GM21390 (cell line): ENCODE data around the gene SOX18.

ENCODE experiments used
- ATAC-seq: cut with Tn5 transposase; IDR thresholded peaks from one replicate; pipeline ENCODE4 v1.9.1; 2021; ENCODE audit not compliant: unreplicated experiment

Gene SOX18

DNA sequence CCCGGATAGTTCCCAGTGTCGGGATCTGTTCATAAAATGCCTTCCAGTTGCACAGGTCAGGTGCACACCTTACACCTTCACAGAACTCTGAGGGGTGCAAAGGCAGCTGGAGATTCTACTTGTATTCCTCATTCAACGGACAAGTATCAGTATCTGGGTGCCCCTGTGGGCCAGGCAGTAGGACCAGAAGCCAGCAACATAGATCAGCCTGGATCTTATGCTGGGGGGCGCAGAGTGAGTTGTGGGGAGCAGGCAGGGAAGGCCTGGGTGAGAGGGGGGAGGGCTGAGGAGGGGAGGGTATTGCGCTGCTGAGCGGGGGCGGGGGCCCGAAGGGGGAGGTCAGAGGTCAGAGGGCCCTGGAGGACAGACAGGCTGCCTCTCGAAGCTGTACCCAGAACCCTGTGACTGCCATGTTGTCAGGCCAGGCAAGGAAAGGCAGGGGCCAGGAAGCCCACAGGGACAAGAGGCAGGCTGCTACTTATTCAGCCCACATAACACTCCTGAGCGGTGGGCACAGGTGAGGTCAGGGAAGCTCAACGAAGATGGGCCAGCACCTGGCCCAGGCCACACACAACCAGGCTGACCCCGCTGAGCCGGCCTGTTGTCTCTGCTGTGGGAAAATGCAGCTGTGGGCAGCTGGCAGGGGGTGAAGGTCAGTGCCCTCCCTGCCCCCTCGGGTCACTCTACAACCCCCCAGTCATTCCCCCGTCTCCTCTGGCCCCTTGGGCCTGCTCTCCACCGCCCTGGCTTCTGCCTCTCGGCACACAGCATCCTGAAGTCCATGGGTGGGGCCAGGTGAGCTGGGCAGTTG, 31.6 kb upstream of the SOX18 start:
- ATAC-seq = no peak

DNA sequence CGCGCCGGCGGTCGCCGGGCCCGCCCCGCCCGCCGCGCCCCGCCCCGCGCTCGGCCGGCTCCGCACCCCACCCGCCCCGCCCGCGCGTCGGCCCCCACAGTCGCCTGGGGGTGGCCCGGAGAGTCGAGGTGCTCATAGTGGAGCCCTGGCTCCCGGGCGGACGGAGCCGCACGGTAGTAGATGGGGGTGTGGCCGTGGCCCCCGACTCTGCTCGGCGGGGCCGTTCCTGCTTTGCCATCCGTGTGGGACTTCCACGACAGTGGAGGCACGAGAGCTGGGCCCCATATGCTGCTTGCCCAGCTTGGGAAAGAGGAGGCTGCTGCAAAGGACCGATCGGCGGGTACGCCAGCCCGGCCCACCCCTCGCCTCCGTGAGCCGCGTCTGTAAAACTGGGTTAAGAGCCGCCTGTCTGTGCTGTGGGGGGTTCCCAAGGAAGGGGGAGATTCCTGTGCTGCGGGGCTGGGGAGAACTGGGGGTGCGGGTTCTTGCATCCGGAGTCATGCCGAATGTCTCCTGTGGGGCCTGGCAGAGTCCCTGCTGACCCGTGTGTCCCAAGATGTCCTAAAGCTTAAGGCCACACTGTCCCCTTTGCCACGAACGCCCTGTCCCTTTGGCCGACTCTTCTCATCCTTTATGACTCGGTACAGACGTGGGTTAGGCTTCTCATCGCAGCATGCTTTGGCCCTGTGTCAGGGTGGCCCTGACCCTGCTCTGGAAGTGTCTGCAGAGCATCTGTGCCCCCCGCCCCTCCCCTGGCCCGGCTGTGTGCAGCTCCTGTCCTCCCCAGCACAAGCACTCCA, 30.8 kb upstream of the SOX18 start, which contains the start of gene OPRL1:
Gene OPRL1 (plus strand): TSS at position 70 of the 800 bp plus-strand sequence. CDS start 12,639 bp downstream, outside the sequence.
- no peak for ATAC-seq

DNA sequence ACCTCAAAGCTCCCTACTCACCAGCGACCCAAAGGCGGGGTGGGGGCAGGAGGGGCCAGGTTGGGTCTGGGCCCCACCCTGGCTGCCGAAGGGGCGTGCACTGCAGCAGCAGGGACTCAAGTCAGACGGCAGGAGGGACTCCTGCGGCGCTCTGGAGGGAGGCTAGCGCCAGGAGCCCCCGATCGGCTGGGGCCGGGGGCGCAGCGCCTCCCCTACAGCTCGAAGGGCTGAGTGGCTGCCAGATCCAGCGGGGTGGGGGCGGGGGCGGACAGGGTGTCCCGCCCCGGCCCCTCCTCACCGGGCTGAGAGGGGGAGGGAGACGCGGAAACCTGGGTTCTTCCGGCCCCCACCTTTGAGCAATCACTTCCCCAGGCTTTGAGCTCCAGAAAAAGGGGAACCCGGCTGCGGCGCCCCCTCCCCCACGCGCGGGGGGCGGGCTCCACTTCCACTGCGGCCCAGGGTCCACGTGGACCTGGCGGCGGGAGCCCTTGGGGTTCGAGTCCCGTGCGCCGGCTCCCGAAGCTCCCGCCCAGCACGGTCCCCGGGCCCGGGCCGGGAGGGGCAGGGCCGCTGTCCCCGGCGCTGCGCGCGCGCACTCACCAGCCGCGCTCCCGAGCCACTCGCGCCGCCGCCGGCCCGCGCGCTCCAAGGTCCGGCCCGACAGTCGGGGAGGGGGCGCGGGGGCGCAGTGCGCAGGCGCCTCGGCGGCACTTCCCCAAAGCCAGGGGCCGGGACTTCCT, 30.0 kb upstream of the SOX18 start, which contains the start of gene RGS19:
Gene RGS19 (minus strand): TSS at position 246 of the 740 bp plus-strand sequence. CDS start 2,632 bp downstream, outside the sequence.
- ATAC-seq = no peak

DNA sequence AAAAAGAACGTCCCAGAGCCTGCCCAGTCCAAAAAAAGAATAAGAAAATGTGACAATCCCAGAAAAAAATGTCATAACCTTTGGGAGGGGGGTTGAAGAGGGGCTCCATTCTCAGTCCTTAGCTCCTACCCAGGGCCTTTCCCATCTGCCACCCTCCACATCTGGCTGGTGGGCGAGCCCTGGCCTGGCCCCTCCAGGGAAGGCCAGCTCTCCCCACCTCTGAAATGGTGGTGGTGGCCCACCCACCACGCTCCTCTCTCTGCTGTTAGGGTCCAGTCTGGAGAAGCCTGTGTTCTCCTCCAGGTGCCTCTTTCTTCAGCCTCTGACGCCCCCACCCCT, 29.5 kb upstream of the SOX18 start:
- ATAC-seq = no peak

DNA sequence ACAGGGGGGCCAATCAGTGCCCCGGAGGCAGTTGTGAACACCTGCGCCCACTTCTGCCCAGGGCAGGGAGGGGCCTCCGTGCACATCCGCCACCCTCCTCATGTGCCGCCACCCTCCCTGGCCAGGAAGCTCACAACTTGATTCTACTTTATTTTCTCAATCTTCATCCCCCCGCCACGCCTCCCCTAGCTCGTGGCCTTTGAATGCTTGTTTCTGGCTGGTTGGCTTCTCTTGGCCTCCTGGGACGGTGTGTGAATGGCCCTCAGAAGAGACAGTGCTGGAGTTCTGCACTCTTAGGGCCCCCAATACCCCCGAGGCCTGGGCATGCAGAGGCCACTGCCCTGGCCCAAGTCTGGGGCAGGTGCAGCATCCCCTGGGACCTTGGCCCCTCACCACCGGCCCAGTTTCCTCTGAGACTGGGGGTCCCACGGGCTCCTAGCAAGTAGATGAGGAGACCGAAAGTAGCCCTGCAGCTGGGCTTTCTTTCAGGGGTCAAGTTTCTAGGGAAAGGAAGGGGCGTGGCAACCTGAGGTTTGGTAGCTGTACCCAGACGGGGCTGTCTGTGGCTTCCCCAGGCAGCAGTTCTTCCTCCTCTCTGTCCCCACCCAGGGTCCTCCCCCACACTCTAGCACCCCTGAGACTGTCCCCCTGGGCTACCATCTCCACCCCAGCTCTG, 28.6 kb upstream of the SOX18 start:
- no peak for ATAC-seq

DNA sequence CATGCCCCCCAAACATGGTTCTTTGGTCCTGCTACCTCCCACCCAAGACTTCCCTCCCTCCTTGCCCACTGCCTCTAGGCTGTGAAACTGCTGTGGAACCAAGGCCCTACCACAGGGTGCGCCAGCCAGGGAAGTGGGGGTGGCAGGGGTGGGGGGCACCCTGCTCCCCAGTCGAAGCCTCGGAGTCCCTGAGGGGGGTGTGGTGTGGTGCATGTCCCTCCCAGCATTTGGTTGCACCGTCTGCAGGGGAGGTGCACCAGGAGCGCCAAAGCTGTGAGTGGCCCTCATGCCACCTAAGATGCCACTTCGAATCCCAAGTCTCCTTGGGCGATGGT, 28.1 kb upstream of the SOX18 start:
- ATAC-seq = no peak

DNA sequence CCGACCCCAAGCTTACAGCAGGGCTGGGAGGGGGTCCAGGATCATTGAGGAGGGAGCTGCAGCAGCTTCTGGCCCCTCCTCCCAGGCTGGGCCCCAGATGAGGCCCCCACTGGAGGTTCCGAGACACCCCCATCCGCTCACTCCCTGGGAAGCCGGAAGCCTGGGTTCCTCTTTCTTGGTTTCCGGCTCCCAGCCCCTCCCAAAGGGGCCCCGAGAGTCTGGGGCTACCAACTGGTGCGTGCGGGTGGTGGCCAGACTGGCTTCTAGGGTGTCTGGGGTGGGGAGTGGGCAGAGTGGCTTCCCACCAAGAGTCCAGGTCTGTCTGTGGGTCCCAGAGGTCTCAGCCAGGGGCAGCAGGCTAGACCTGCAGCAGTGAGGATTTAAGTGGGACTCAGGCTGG, 27.7 kb upstream of the SOX18 start:
- no peak for ATAC-seq

DNA sequence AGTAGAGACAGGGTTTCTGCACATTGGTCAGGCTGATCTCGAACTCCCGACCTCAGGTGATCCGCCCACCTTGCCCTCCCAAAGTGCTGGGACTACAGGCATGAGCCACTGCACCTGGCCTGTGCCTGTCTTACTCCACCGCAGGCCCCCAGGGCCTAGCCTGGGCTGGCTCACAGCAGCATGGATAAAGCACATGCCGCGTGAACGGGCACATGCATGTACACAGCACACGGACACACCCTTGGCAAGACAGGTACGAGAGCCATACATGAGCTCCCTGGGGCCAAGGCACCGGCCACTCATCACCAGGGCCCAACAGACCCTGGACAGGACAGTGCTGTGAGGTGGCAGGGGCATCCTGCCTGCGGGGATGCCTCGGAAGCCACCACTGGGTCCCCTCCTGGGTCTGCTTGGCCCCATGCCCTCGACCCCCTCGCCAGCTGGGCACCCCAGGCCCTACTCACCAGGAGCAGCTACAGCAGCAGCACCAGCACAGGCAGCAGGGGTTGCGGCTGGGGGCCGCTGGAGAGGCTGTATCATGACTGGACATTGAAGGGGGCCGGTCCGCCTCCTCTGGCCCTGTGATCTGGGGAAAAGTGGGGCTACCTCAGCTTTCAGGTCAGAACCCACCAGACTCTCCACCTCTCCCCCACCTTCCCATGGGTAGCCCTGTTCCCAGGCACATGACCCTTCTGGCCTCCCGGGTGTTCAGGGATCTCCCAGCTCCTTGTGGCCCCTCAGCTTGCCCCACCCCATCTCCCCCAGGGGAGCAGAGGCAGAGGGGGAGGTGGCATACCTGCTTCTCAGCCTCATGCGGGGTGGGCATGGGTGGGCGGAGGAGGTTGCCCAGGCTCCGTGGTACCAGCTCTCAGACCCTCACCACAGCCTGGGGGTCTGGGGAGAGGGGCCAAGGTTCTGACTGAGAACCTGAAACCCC, 26.9 kb upstream of the SOX18 start:
- ATAC-seq = no peak

DNA sequence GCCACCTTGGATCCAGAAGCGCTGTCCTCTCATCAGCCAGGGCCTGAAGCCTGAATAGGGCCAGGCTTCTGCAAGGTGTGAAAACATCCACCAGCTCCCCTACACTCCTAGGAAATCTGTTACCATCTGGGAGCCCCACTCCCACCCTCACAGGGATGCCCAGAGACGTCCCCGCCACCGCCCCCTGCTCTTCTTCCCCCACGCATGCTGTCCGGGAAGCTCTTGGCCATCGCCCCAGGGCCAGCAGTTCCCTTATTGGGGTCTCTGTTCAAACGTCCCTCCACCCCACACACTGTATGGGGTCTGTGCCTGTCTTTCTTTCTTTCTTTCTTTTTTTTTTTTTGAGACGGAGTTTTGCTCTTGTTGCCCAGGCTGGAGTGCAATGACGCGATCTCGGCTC, 26.1 kb upstream of the SOX18 start:
- ATAC-seq = no peak

DNA sequence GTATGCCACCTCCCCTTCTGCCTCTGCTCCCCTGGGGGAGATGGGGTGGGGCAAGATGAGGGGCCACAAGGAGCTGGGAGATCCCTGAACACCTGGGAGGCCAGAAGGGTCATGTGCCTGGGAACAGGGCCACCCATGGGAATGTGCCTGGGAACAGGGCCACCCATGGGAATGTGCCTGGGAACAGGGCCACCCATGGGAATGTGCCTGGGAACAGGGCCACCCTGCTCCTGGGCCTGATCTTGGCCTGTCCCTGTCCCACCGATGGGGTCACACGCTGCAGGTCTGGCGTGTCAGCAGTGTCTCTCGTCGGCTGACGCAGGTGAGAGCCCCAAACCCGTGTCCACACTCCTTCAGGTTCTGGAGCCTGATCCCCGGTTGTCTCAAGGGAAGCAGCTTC, 25.5 kb upstream of the SOX18 start:
- no peak for ATAC-seq

DNA sequence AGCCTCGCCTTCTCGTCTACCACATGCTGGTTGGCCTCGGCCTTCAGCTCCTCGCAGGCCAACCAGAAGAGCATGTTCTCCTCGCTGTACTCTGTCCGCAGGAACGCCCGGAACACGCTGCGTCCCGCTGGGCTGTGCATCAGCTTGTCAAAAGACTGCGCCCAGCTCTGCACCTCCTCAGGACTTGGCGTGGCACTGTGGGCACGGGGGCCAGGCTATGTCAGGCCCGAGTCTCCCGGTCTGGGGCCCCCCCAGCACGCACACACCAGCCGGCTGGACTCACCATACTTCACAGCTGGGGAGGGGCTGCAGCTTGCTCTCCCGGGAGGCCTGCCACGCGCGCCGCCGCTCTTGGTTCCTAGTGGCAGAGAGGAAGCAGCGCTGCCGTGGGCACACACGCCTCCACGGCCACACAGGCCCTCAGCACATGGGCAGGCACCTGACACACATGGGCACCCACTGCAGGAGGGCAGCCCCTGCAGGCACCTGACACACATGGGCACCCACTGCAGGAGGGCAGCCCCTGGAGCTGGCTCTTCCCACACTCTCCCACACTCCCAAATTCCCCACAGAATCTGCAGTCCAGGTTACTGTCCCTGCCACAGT, 24.8 kb upstream of the SOX18 start:
- no peak for ATAC-seq

DNA sequence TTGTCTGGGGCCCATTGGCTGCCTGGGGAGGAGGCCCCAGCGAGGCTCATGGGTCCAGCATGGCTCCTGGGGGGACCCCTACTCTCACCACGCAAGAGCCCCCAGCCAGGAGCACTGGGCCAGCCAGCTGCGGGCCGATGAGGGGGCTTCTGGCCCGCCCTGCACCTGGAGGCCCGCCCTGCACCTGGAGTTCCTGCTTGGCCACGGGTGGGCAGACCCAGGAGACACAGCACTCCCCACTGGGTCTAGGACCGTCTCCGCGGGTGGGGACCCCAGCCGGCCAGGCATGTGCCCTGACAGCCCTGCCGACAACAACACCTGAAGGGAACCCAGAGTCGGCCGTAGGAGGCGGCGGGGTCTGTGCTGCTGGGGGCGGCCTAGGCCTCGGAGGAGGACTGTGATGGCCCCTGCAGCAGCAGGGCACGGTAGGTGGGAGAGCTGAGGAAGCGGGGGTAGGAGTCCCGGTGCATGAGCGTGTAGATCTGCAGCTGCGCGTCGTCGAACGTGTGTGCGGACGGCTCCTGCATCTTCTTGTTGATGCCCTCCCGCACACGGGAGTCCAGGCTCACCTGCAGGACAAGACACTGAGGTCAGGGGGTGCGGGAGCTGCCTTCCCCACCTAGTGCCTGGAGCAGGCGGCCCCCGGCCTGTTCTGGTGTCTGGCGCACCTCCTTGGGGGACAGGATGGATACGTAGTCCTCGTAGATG, 24.2 kb upstream of the SOX18 start:
- ATAC-seq = no peak

DNA sequence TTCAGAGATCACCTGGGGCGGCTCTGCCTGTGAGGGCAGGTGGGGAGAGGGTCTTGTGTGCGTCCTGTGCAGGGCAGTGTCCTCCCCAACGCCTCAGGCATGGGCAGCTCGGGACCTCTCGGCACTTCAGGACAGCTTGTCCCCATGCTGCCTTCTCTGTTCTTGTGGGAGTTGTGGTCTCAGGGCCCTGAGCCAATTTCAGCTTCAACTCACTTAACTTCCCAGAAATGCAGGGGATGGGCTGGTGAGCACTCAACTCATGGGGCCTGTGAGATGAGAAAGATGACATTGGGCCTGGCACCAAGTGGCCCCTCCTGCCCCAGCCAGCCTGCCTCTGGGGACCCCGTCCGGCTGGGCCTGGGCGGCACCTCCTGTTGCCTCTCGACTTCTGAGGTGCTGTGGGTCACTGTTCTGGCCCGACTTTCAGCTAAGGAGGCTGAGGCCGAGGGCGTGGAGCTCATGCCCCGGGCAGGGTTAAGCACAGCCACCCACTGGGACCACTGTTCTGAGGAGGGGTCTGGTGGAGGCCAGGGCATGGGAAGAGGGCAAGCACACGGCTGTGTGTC, 23.1 kb upstream of the SOX18 start:
- ATAC-seq = no peak

DNA sequence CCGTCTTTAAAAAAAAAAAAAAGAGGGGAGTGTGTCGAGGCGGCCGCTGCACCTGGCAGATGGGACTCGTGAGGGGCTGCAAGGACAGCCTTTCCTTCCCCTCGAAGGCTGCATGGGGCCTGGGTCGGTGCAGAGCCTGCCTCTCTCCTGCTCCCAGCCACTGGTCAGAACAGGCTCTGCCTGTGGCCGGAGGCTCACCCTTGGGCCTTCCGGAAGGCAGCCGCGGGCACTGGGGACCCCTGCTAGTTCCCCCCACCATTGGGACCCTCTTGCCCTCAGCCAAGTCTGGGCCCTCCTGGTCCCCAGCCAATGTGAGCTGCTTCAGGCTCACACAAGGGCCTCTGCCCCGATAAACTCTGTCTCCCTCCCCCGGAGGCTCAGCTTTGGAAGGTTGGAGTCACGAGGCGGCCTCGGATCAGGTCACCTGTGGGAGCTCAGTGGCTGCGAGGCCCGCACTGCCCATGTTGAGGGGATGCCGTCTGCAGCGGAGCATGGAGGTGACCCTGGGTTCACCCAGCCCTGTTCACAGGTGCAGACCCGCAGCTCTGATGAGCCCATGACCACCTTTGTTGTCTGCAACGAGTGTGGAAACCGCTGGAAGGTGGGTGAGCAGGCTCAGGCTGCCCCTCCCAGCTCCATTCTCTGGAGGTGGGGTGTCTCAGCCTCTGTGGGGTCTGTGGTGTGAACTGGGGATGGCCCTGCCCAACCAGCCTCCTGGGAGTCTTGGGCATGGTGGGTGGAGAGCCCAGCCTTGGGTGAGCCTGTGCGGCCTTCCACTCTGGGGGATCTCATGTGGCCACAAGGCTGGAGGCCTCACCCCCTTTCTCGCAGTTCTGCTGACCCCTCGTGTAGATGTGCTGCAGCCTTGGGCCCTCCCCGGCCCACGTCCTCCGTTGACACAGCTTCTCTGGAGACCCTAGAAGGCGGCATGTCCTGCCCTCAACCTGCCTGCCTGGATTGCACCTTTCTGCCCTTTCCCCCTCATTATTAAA, 22.2 kb upstream of the SOX18 start:
- no peak for ATAC-seq

DNA sequence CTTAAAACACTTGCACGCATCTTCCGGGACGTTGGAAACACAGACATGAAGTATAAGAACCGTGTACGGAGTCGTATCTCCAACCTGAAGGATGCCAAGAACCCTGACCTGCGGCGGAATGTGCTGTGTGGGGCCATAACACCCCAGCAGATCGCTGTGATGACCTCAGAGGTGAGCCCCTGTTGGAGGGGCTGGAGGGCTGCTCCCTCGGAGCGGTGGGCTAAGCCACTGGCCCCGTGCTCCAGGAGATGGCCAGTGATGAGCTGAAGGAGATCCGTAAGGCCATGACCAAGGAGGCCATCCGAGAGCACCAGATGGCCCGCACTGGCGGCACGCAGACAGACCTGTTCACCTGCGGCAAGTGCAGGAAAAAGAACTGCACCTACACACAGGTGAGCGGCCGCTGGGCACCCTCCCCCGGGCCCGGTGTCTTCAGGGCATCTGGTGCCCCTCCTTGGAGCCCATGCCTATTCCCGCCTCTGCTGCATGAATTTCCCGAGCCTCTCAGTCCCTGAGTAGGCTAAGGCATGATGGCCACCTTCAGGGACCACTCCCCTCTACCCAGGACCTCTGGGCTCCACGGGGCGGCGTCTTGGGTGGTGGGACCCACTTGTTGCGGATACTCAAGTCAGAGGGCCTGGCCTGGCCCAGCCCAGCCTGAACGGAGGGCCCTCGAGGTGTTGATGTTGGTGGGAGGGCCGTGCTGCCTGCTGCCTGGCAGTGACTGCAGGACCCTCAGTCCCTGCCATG, 21.0 kb upstream of the SOX18 start:
- no peak for ATAC-seq

DNA sequence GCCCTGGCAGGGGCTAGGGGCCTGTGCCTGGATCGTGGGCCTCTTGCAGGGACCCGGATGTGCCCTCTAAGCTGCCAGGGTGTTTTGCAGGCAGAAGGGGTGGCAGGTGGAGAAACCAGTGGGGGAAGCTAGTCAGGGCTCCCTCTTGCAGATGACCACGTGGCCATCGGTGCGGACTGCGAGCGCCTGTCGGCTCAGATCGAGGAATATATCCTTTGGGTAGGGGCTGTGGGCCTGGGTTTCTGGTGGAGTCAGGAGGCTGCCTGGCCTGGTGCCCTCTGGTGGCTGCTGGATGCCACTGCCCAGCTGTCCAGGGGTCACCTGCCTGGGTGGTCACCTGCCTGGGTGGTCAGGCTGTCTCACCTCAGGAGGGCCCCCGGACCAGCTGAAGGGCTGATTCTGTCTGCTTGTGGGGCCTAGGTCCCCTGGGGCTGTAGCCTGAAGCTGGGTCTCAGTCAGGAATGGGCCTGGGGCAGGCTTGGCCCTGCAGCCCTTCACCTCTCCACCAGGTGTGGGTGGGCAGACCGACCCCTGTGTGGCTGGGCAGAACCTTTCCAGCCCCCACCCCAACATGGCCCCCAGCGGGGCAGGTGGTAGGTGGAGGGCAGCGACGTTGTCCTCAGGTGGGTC, 20.3 kb upstream of the SOX18 start:
- ATAC-seq = no peak
